Hematopoietic multipotent progenitor cell treated with erythropoietin and hydrocortisone succinate and interleukin-3 and kit ligand, for 8 days (in vitro differentiated cells): ENCODE measurements around the gene AFF3.
"Not testable (repeated sequence)": the region's sequence is repeated elsewhere in the genome, so short reads cannot be mapped to it uniquely, and the experiment has no call there.

ENCODE experiments used
- DNase-seq: peaks from one replicate; pipeline ENCODE4 v3.0.0-alpha.2; 2015

AFF3 gene

GRCh38 chr2:100143286-100143685 is 896 bp upstream of the AFF3 start:
- no peak for DNase-seq

GRCh38 chr2:100141906-100142305 is 484 bp downstream of the AFF3 start:
- DNase-seq, result no peak

GRCh38 chr2:100140582-100140981 is 1.8 kb downstream of the AFF3 start:
- DNase-seq, result no peak

- no peak for DNase-seq
Observed at GRCh38 chr2:100137866-100138570, 4.4 kb downstream of the AFF3 start.

GRCh38 chr2:100137318-100137717 is 5.1 kb downstream of the AFF3 start:
- DNase-seq, result no peak

- DNase-seq, result no peak
Observed at GRCh38 chr2:100136310-100136709, 6.1 kb downstream of the AFF3 start.

- DNase-seq, result no peak
Observed at GRCh38 chr2:100135415-100135814, 7.0 kb downstream of the AFF3 start.

GRCh38 chr2:100130595-100131391 is 11.6 kb downstream of the AFF3 start:
- DNase-seq, result no peak

- no peak for DNase-seq
Observed at GRCh38 chr2:100126897-100127401, 15.4 kb downstream of the AFF3 start.

GRCh38 chr2:100126201-100126600 is 16.2 kb downstream of the AFF3 start:
- no peak for DNase-seq

- no peak for DNase-seq
Observed at GRCh38 chr2:100125626-100126025, 16.8 kb downstream of the AFF3 start.

GRCh38 chr2:100124761-100125160 is 17.6 kb downstream of the AFF3 start:
- no peak for DNase-seq

GRCh38 chr2:100121124-100121718 is 21.2 kb downstream of the AFF3 start:
- no peak for DNase-seq

- DNase-seq, result no peak
Observed at GRCh38 chr2:100119235-100119634, 23.2 kb downstream of the AFF3 start.

- DNase-seq, result no peak
Observed at GRCh38 chr2:100113990-100114433, 28.4 kb downstream of the AFF3 start.

GRCh38 chr2:100110614-100111000 is 31.8 kb downstream of the AFF3 start:
- DNase-seq, result no peak

- no peak for DNase-seq
Observed at GRCh38 chr2:100109986-100110613, 32.3 kb downstream of the AFF3 start.

GRCh38 chr2:100108648-100109020 is 33.8 kb downstream of the AFF3 start:
- not testable (repeated sequence) for DNase-seq

- no peak for DNase-seq
Observed at GRCh38 chr2:100107906-100108647, 34.3 kb downstream of the AFF3 start.

GRCh38 chr2:100107440-100107839 is 35.0 kb downstream of the AFF3 start:
- DNase-seq, result no peak

GRCh38 chr2:100106460-100106859 is 35.9 kb downstream of the AFF3 start:
- DNase-seq, result no peak

- no peak for DNase-seq
Observed at GRCh38 chr2:100105678-100106054, 36.7 kb downstream of the AFF3 start.
